Adipocyte (in vitro differentiated cells): ENCODE results near the gene ANKRD13A.
"Not testable (repeated sequence)": the region's sequence is repeated elsewhere in the genome, so short reads cannot be mapped to it uniquely, and the experiment has no call there.

Experiments
- DNase-seq: peaks from one replicate; pipeline ENCODE4 v3.0.0-alpha.2; 2015; ENCODE audit warnings: low read depth
- H3K27me3 ChIP-seq: replicated peaks from 2 replicates; pipeline ENCODE4 v1.7.0; 2013; ENCODE audit warnings: mild to moderate bottlenecking, low read length, moderate library complexity; ENCODE audit not compliant: control insufficient read depth, insufficient read depth
- H3K36me3 ChIP-seq: 2 replicates; pipeline ENCODE4 v1.7.0; 2013; ENCODE audit warnings: low read length, mild to moderate bottlenecking, moderate library complexity; ENCODE audit not compliant: control insufficient read depth, insufficient read depth, severe bottlenecking
- H3K4me1 ChIP-seq: 2 replicates; pipeline ENCODE4 v1.7.0; 2013; ENCODE audit warnings: mild to moderate bottlenecking, low read length, moderate library complexity; ENCODE audit not compliant: control insufficient read depth, insufficient read depth
- H3K4me3 ChIP-seq: 2 replicates; pipeline ENCODE4 v1.7.0; 2013; ENCODE audit warnings: mild to moderate bottlenecking, low read length, moderate library complexity
- H3K9ac ChIP-seq: 2 replicates; pipeline ENCODE4 v1.7.0; 2013; ENCODE audit warnings: mild to moderate bottlenecking, low read length, moderate library complexity
- H3K9me3 ChIP-seq: 2 replicates; pipeline ENCODE4 v1.7.0; 2013; ENCODE audit warnings: mild to moderate bottlenecking, low read length, moderate library complexity; ENCODE audit not compliant: control insufficient read depth

The ANKRD13A gene

DNA sequence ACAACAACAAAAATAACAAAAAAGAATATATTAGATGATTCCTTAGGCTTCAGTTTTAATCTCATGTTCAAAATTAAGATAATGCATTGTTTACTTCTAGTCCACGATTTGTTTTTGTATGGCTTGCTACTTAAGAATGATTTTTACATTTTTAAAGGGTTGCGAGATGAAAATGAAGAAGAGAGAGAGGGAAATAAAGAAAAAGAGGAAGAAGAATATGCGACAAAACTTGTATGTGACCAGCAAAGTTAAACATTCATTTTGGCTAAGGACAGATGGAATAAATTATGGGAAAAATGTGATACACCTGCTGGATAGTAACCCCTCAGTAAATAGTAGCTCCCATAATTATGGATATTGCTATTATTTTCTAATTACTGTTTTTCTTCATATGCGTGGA lies 1.8 kb upstream of the ANKRD13A start:
- H3K27me3 ChIP-seq: no peaks in the 10 kb centered on the region
- H3K4me1 ChIP-seq: peaks cover 41% of the 10 kb centered on the region
- no peak overlapping the region for H3K9ac ChIP-seq
- H3K4me3 ChIP-seq: no peak overlapping the region
- no peak for DNase-seq
- H3K36me3 ChIP-seq: no peaks in the 10 kb centered on the region
- H3K9me3 ChIP-seq: no peaks in the 10 kb centered on the region

DNA sequence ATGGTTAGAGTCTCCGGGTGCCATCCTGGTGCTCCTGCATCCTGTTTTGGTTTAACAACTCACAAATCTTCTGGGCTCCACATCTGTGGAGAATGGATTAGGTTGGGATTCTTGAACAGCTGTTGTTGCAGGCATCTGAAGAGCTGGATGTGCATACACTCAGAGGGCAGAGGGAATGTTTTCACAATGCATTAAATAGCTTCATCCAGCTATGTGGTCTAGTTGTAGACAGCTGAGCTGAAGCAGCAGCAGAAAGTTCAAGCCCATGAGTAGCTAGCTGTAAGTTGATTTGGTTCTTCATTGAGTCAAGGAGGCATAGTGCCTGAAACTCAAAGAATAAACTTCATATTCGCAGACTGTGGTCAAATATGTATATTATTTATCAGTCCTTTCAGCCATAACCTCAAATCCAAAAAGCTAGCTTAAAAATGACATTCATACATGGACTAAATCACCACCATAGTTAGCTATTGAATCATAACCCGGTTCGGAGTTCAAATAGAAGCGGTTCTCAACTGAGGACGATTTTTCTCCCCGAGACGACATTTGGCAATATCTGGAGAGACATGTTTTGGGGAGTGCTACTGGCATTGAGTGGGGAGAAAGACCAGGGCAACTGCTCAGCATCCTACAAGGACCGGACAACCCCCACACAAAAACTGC lies 858 bp upstream of the ANKRD13A start:
- no peak for DNase-seq
- Histone ChIP-seq H3K4me1 (peaks cover 51% of the 10 kb centered on the region), H3K9ac (peak overlapping the region; percentile 95), H3K36me3 (no peaks in the 10 kb centered on the region), H3K4me3 (peak overlapping the region; percentile 98), H3K9me3 (no peaks in the 10 kb centered on the region), H3K27me3 (no peaks in the 10 kb centered on the region)

DNA sequence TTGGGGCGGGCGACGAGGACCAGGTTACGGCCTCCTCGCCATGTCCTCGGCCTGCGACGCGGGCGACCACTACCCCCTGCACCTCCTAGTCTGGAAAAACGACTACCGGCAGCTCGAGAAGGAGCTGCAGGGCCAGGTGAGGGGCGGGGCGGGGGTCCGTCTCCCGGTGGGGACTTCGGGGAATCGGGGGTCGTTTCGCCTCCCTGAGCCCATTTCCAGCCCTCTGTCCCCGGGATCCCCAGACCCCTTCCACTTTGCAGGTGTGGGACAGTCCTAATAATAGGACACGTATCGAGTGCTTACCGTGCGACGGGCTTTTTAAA lies 380 bp downstream of the ANKRD13A start:
- Histone ChIP-seq H3K9me3 (no peaks in the 10 kb centered on the region), H3K36me3 (no peaks in the 10 kb centered on the region), H3K27me3 (no peaks in the 10 kb centered on the region), H3K4me1 (peaks cover 43% of the 10 kb centered on the region), H3K4me3 (peak overlapping the region; percentile 98), H3K9ac (peak overlapping the region; percentile 95)
- DNase-seq: no peak

DNA sequence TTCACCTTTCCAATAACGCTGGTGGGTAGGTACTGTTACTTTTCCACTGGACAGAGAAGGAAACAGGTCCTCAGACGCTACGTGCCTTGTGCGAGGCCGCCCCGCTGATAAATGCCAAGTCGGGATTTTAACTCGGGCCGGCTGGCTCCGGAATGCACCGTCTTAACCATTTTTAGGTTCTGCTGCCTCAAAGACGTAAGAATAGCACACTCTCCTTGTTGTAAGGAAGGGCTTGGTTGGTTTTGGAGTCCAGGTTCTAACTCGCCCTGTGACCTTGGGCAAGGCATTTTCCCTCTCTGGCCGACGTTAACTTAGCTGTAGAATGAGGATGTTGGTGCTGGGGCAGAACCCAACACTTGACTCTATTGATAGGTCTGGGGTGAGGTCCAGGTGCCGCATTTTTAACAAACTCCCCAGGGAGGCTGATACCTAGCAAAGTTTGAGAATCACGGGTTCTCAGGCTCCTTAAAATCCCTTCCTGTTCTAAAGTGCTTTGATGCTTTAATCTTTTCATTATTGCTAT lies 814 bp downstream of the ANKRD13A start:
- H3K9ac ChIP-seq: peak overlapping the region; percentile 95
- H3K36me3 ChIP-seq: no peaks in the 10 kb centered on the region
- peaks cover 40% of the 10 kb centered on the region for H3K4me1 ChIP-seq
- no peaks in the 10 kb centered on the region for H3K9me3 ChIP-seq
- peak overlapping the region; percentile 98 for H3K4me3 ChIP-seq
- peak; percentile 81 for DNase-seq
- H3K27me3 ChIP-seq: no peaks in the 10 kb centered on the region

DNA sequence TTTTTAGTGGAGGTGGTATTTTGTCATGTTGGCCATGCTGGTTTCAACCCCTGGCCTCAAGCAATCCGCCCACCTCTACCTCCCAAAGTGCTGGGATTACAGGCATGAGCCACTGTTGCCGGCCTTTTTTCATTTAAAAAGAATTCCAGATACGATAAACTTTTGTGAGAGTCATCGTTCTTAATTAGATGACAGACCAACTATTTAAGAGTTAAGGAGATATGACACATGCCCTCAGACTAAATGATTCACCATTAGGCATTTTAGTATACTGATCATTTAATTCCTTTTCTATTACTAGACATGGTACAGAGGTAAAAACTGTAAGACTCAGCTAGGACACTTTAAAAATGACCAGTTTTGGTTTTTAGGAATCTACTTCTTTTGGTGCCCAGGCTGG lies 2.4 kb downstream of the ANKRD13A start:
- H3K27me3 ChIP-seq: no peaks in the 10 kb centered on the region
- no peaks in the 10 kb centered on the region for H3K9me3 ChIP-seq
- DNase-seq: peak; percentile 57
- H3K4me1 ChIP-seq: peaks cover 39% of the 10 kb centered on the region
- no peaks in the 10 kb centered on the region for H3K36me3 ChIP-seq
- peak overlapping the region; percentile 62 for H3K9ac ChIP-seq
- H3K4me3 ChIP-seq: peak overlapping the region; percentile 98

DNA sequence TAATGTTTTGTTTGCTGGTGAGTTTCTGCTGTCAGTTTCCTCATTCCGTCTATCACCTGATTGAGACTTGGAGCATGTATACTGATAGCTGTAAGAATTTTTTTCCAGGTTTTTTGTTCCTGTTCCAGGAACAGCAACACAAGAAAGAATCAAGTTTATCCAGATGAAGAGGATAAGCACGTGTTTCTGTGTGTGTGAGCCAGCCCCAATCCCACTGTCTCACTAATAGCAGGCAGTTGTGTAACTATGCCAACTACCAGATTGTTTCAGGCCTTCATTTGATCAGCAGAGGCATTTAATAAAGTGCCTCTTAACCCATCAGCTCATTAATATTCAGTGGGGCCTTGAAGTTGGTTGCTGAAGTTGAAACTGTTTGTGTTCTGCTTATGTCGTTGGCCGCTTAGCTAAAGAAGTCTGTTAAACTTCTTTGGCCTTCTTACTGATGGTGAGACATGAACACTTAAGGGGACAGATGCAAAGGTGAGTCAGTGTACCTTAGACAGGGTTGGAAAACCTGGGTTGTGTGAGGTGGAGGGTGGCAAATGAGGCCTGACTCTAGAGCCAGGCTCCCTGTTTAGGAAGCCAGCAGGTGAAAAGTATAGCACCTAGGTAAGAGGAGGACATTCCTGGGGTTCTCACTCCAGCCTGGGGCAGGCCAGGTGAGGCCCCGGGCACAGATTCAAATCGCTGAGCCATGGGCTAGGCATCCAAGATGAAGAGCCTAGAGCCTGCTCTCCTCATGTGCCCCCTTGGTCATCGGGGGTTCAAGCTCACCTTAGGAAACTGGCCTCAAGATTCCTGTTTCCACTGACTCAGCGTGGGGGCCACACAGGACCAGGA lies 3.7 kb downstream of the ANKRD13A start:
- peak overlapping the region; percentile 43 for H3K9ac ChIP-seq
- H3K9me3 ChIP-seq: no peaks in the 10 kb centered on the region
- H3K36me3 ChIP-seq: no peaks in the 10 kb centered on the region
- DNase-seq: no peak
- H3K4me3 ChIP-seq: no peak overlapping the region
- H3K4me1 ChIP-seq: peaks cover 39% of the 10 kb centered on the region
- no peaks in the 10 kb centered on the region for H3K27me3 ChIP-seq

DNA sequence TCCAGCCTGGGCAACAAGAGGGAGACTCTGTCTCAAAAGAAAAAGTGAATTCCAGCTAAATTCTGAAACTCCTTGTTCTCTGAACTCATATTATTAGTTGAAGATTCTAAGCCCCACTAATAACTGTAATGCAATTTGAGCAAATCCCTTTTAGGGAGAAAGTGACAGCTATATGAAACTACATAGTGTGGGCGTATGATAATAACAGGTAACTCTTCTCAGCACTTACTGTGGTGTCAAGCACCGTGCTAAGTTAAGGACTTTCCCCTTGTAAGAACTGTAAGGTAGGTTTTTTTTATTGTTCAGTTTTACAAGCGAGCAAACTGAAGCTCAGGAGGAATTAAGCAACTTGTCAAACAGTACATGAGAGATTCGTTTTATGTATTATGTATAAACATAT lies 5.4 kb downstream of the ANKRD13A start:
- DNase-seq: no peak
- H3K9ac ChIP-seq: no peak overlapping the region
- H3K4me1 ChIP-seq: peaks cover 30% of the 10 kb centered on the region
- no peaks in the 10 kb centered on the region for H3K27me3 ChIP-seq
- H3K36me3 ChIP-seq: no peaks in the 10 kb centered on the region
- H3K9me3 ChIP-seq: no peaks in the 10 kb centered on the region
- H3K4me3 ChIP-seq: no peak overlapping the region

DNA sequence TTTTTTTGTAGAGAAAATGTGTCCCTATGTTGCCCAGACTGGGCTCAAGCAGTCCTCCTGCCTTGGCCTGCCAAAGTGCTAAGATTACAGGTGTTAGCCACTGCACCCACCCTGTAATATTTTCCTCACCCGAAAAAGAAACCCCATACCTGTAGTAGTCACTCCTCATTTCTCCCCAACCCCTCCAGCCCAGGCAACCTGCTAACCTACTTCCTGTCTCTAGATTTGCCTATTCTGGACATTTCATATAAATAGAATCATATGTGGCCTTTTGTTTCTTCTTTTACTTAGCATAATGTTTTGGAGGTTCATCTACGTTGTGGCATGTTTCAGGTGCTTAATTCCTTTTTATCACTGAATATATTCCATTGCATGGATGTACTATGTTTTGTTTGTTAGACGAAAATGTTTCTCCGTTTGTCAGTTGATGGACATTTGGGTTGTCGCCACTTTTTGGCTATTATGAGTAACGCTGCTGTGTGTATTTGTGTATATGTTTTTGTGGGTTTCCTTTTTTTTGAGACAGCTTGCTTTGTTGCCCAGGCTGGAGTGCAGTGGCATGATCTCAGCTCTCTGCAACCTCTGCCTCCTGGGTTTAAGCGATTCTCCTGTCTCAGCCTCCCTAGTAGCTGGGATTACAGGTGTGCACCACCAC lies 6.2 kb downstream of the ANKRD13A start:
- Histone ChIP-seq H3K36me3 (no peaks in the 10 kb centered on the region), H3K9me3 (no peaks in the 10 kb centered on the region), H3K4me3 (no peak overlapping the region), H3K4me1 (peaks cover 30% of the 10 kb centered on the region), H3K9ac (no peak overlapping the region), H3K27me3 (no peaks in the 10 kb centered on the region)
- DNase-seq: no peak

DNA sequence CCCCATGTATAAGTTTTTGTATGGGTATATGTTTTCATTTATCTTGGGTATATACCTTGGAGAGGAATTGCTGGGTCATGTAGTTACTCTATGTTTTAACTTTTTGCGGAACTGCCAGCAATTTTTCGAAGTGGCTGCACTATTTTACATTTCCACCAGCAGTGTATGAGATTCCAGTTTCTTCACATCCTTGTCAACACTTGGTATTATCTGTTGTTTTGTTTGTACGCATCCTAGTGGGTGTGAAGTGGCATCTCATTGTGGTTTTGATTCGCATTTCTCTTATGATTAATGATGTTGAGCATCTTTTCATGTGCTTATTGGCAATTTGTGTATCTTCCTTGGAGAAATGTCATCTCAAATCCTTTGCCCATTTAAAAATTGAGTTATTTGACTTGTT lies 6.9 kb downstream of the ANKRD13A start:
- H3K4me3 ChIP-seq: no peak overlapping the region
- H3K4me1 ChIP-seq: peaks cover 27% of the 10 kb centered on the region
- H3K9me3 ChIP-seq: no peaks in the 10 kb centered on the region
- no peak overlapping the region for H3K9ac ChIP-seq
- DNase-seq: no peak
- H3K36me3 ChIP-seq: no peaks in the 10 kb centered on the region
- no peaks in the 10 kb centered on the region for H3K27me3 ChIP-seq

DNA sequence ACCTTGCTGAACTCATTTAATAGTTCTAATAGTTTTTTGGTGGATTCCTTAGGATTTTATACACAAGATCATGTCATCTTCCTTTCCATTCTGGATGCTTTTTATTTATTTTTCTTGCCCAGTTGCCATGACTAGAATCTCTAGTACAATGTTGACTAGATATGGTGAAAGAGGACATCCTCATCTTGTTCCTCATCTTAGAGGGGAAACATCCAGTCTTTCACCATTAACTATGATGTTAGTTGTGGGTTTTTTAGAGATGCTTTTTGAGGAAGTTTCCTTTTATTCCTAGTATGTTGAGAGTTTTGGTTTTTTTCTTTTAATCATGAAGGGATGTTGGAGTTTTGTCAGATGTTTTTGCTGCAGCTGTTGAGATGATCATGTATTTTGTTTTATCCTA lies 8.7 kb downstream of the ANKRD13A start:
- Histone ChIP-seq H3K4me3 (no peak overlapping the region), H3K4me1 (peaks cover 21% of the 10 kb centered on the region), H3K27me3 (no peaks in the 10 kb centered on the region), H3K9me3 (no peaks in the 10 kb centered on the region), H3K9ac (no peak overlapping the region), H3K36me3 (peaks cover 2% of the 10 kb centered on the region)
- no peak for DNase-seq

DNA sequence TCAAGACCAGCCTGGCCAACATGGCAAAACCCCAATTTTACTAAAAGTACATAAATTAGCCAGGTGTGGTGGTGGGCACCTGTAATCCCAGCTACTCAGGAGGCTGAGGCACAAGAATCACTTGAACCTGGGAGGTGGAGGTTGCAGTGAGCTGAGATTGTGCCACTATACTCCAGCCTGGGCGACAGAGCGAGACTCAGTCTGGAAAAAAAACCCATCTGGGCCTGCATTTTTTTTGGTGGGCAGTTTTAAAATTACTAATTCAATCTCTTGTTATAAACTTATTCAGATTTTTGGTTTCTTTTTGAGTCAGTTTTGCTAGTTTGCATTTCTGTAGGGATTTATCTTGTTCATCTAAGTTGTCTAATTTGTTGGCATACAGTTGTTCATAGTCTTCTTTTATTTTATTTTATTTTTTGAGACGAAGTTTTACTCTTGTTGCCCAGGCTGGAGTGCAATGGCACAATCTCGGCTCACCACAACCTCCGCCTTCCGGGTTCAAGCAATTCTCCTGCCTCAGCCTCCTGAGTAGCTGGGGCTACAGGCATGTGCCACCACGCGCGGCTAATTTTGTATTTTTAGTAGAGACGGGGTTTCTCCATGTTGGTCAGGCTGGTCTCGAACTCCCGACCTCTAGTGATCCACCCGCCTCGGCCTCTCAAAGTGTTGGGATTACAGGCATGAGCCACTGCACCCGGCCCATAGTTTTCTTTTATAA lies 9.6 kb downstream of the ANKRD13A start:
- not testable (repeated sequence) for H3K4me3 ChIP-seq, H3K27me3 ChIP-seq, DNase-seq, H3K9ac ChIP-seq, H3K9me3 ChIP-seq, H3K36me3 ChIP-seq
- H3K4me1 ChIP-seq: peaks cover 17% of the 10 kb centered on the region
